ENCODE measurements around the gene MICU1.
"Not testable (repeated sequence)": the region's sequence is repeated elsewhere in the genome, so short reads cannot be mapped to it uniquely, and the experiment has no call there.

MICU1 gene, protein sequence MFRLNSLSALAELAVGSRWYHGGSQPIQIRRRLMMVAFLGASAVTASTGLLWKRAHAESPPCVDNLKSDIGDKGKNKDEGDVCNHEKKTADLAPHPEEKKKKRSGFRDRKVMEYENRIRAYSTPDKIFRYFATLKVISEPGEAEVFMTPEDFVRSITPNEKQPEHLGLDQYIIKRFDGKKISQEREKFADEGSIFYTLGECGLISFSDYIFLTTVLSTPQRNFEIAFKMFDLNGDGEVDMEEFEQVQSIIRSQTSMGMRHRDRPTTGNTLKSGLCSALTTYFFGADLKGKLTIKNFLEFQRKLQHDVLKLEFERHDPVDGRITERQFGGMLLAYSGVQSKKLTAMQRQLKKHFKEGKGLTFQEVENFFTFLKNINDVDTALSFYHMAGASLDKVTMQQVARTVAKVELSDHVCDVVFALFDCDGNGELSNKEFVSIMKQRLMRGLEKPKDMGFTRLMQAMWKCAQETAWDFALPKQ

GRCh38 chr10:72625608-72626443 is at the start of gene MICU1:
Gene MICU1, minus strand, starts transcription at chr10:72626079. Its CDS starts 59,286 bp downstream, at chr10:72566793.
- no peaks in the 10 kb centered on the region for H3K27me3 Mint-ChIP-seq (ENCODE audit: low read depth)
- H3K4me1 Mint-ChIP-seq (ENCODE audit: low read depth), result peaks cover 15% of the 10 kb centered on the region
- H3K9me3 Mint-ChIP-seq, result no peaks in the 10 kb centered on the region
- H3K36me3 Mint-ChIP-seq (ENCODE audit: low read depth), result peaks cover 2% of the 10 kb centered on the region
- peak within 1 kb of the TSS; percentile 100 for H3K4me3 Mint-ChIP-seq
- peak within 1 kb of the TSS; percentile 99 for H3K27ac Mint-ChIP-seq

DNA sequence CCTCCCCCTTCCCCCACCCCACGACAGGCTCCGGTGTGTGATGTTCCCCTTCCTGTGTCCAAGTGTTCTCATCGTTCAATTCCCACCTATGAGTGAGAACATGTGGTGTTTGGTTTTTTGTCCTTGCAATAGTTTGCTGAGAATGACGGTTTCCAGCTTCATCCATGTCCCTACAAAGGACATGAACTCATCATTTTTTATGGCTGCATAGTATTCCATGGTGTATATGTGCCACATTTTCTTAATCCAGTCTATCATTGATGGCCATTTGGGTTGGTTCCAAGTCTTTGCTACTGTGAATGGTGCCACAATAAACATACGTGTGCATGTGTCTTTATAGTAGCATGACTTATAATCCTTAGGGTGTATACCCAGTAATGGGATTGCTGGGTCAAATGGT is 48.3 kb upstream of the MICU1 start:
- not testable (repeated sequence) for H3K4me3 Mint-ChIP-seq; H3K9me3 Mint-ChIP-seq; H3K36me3 Mint-ChIP-seq (ENCODE audit: low read depth); H3K27ac Mint-ChIP-seq; H3K4me1 Mint-ChIP-seq (ENCODE audit: low read depth)
- H3K27me3 Mint-ChIP-seq (ENCODE audit: low read depth), result peaks cover 18% of the 10 kb centered on the region

GRCh38 chr10:72673280-72673679 is 47.4 kb upstream of the MICU1 start:
- Mint-ChIP-seq H3K27ac (no peak overlapping the region), H3K4me3 (no peak overlapping the region), H3K9me3 (no peaks in the 10 kb centered on the region)

DNA sequence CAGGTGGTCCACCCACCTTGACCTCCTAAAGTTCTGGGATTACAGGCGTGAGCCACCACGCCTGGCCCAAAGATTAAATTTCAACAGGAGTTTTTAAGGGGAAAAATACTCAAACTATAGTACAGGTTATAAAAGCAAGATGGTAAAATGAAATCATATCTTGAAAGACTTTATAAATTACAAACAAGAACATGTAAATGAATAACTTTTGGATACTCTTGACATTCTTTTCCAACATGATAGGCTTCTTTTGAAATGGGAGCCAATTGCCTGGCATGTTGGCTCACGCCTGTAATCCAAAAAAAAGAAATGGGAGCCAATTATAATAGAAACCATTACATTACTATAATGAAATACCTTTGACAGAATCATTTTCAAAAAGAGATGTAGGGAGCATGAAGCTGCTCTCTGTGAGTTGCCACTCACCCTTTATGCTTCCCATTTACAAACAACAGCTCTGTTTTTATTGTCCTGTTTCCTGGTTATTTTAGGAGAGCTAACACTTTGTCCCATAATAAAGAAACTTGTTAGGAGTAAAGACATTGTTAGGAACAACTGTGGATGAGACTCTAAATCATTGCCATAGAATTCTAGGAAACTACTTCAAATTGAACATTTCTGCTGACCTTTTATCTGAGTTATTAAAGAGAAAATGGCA is 41.5 kb upstream of the MICU1 start:
- Mint-ChIP-seq H3K4me1 (ENCODE audit: low read depth) (no peaks in the 10 kb centered on the region), H3K9me3 (no peaks in the 10 kb centered on the region), H3K27me3 (ENCODE audit: low read depth) (peaks cover 18% of the 10 kb centered on the region), H3K36me3 (ENCODE audit: low read depth) (no peaks in the 10 kb centered on the region), H3K27ac (no peak overlapping the region), H3K4me3 (no peak overlapping the region)

More at GRCh38 chr10:72673280-72673679, 47.4 kb upstream of the MICU1 start:
- H3K4me1 Mint-ChIP-seq (ENCODE audit: low read depth), result peaks cover 8% of the 10 kb centered on the region
- H3K27me3 Mint-ChIP-seq (ENCODE audit: low read depth), result peaks cover 20% of the 10 kb centered on the region
- peaks cover 2% of the 10 kb centered on the region for H3K36me3 Mint-ChIP-seq (ENCODE audit: low read depth)

DNA sequence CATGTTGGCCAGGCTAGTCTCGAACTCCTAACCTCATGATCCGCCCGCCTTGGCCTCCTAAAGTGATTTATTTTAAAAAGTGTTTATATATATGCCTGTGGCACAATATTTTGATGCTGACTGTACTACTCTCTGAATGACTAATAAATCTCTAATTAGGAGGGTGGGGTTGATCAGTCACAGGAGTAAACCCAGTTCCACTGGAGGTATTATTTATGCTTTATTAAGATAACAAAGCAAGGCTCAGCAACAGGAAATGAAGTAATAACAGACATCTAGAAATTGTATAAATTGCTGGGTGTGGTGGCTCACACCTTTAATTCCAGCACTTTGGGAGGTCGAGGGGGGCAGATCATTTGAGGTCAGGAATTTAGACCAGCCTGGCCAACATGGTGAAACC is 40.0 kb upstream of the MICU1 start:
- Mint-ChIP-seq H3K4me1 (ENCODE audit: low read depth) (no peaks in the 10 kb centered on the region), H3K9me3 (no peaks in the 10 kb centered on the region), H3K4me3 (no peak overlapping the region), H3K27ac (no peak overlapping the region), H3K36me3 (ENCODE audit: low read depth) (no peaks in the 10 kb centered on the region), H3K27me3 (ENCODE audit: low read depth) (peaks cover 8% of the 10 kb centered on the region)

- no peaks in the 10 kb centered on the region for H3K4me1 Mint-ChIP-seq (ENCODE audit: low read depth)
- no peak overlapping the region for H3K27ac Mint-ChIP-seq
- no peak overlapping the region for H3K4me3 Mint-ChIP-seq
- peaks cover 11% of the 10 kb centered on the region for H3K27me3 Mint-ChIP-seq (ENCODE audit: low read depth)
- no peaks in the 10 kb centered on the region for H3K9me3 Mint-ChIP-seq
- H3K36me3 Mint-ChIP-seq (ENCODE audit: low read depth), result no peaks in the 10 kb centered on the region
These were observed 38.1 kb upstream of the MICU1 start for GRCh38 chr10:72663971-72664370.

DNA sequence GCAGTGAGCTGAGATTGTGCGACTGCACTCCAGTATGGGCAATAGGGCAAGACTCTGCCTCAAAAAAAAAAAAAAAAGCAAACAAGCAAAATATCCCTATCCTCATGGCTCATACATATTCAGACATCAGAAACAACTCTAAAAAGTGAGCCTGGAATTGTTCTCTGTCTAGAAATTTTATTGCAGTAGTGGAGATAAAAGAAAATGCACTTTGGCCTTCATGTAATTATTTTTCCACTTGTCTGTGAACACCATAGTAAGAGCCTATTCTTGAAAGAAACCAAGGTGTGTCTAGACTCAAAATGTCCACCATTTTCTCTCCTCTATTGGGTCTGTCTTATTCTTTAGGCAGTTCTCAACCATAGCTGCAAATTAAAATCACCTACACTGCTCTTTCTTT is 35.6 kb upstream of the MICU1 start:
- H3K4me3 Mint-ChIP-seq, result no peak overlapping the region
- no peaks in the 10 kb centered on the region for H3K4me1 Mint-ChIP-seq (ENCODE audit: low read depth)
- no peaks in the 10 kb centered on the region for H3K36me3 Mint-ChIP-seq (ENCODE audit: low read depth)
- no peaks in the 10 kb centered on the region for H3K9me3 Mint-ChIP-seq
- no peak overlapping the region for H3K27ac Mint-ChIP-seq
- H3K27me3 Mint-ChIP-seq (ENCODE audit: low read depth), result peaks cover 3% of the 10 kb centered on the region

DNA sequence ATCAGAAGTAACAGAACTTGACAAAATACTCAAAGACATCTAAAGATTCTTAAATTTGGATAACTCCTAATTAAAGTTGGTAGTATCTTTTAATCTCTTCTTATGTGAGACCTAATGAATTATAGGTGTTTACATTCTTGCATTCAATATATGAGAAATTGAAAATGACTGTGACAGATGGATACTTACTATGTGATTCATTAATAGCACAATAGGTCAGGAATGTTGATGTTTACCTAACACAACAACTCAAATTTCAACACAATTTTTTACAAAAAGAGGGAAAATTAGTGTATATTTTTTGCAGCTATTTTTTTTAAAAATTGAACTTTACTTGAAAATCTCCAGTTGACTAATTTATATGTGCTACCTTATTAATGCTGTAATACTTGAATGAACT is 34.3 kb upstream of the MICU1 start:
- Mint-ChIP-seq H3K9me3 (no peaks in the 10 kb centered on the region), H3K4me1 (ENCODE audit: low read depth) (no peaks in the 10 kb centered on the region), H3K27me3 (ENCODE audit: low read depth) (peaks cover 3% of the 10 kb centered on the region), H3K27ac (no peak overlapping the region), H3K4me3 (no peak overlapping the region), H3K36me3 (ENCODE audit: low read depth) (no peaks in the 10 kb centered on the region)

- no peaks in the 10 kb centered on the region for H3K36me3 Mint-ChIP-seq (ENCODE audit: low read depth)
- H3K27ac Mint-ChIP-seq, result no peak overlapping the region
- H3K27me3 Mint-ChIP-seq (ENCODE audit: low read depth), result peaks cover 3% of the 10 kb centered on the region
- no peaks in the 10 kb centered on the region for H3K9me3 Mint-ChIP-seq
- H3K4me3 Mint-ChIP-seq, result no peak overlapping the region
- H3K4me1 Mint-ChIP-seq (ENCODE audit: low read depth), result no peaks in the 10 kb centered on the region
These were observed 33.8 kb upstream of the MICU1 start for GRCh38 chr10:72659694-72660093.

GRCh38 chr10:72658696-72659400 is 33.0 kb upstream of the MICU1 start:
- no peak overlapping the region for H3K4me3 Mint-ChIP-seq
- no peak overlapping the region for H3K27ac Mint-ChIP-seq
- peaks cover 3% of the 10 kb centered on the region for H3K27me3 Mint-ChIP-seq (ENCODE audit: low read depth)
- H3K36me3 Mint-ChIP-seq (ENCODE audit: low read depth), result no peaks in the 10 kb centered on the region
- H3K4me1 Mint-ChIP-seq (ENCODE audit: low read depth), result no peaks in the 10 kb centered on the region
- H3K9me3 Mint-ChIP-seq, result no peaks in the 10 kb centered on the region

DNA sequence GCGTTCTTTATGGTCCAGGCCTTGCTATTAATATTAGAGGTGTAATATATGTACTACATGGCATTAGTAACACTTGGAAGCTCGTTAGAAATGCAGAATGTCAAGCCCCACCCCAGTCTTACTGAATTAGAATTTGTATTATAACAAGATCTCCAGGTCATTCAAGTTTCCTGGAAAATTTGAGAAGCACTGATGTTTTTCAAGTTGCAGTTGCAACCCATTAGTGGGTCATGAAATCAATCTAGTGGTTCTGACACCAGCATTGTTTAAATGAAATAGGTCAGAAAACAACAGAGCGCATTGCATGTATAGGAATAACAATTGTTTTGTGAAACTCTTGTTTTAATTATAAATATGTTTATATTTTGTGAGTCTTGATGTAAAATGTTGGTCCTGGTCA is 28.8 kb upstream of the MICU1 start:
- Mint-ChIP-seq H3K27me3 (ENCODE audit: low read depth) (peaks cover 5% of the 10 kb centered on the region), H3K4me3 (no peak overlapping the region), H3K36me3 (ENCODE audit: low read depth) (no peaks in the 10 kb centered on the region), H3K4me1 (ENCODE audit: low read depth) (no peaks in the 10 kb centered on the region), H3K27ac (no peak overlapping the region), H3K9me3 (no peaks in the 10 kb centered on the region)

DNA sequence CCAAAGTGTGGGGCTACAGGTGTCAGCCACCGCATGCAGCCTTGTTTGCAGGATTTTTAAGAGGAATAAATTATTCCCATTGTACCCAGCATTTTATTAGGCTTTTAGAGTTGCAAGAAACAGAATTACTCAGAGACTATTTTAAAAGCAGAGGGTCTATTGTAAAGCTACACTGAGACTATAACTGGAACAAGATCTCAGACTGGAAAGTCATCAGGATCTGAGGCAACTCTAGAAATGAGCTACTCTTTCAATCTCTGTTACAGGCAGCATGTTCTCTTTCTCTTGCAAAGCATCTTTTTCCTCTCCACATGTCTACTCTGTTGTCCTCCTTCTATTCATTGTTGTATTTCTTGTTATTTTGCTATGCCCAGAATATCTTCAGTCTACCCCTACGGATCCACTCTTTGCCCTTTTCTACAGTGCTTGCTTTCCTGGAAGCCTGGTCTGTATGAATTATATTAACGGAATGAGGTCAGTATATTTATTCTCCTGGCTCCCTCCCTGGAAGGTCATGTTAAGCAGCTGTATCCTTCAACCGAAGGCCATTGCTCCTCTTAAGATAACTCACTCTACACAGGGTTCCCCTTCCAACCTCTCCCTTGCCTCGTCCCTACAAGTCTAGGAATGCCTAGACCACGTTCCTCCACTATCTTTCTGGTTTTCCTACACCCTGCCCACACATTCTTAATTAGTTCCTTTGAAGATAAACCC is 27.7 kb upstream of the MICU1 start:
- Mint-ChIP-seq H3K27ac (no peak overlapping the region), H3K9me3 (no peaks in the 10 kb centered on the region), H3K4me1 (ENCODE audit: low read depth) (no peaks in the 10 kb centered on the region), H3K27me3 (ENCODE audit: low read depth) (peaks cover 5% of the 10 kb centered on the region), H3K36me3 (ENCODE audit: low read depth) (no peaks in the 10 kb centered on the region), H3K4me3 (no peak overlapping the region)

GRCh38 chr10:72649291-72649690 is 23.4 kb upstream of the MICU1 start:
- Mint-ChIP-seq H3K9me3 (no peaks in the 10 kb centered on the region), H3K4me3 (no peak overlapping the region), H3K27ac (no peak overlapping the region), H3K36me3 (ENCODE audit: low read depth) (no peaks in the 10 kb centered on the region), H3K27me3 (ENCODE audit: low read depth) (peaks cover 17% of the 10 kb centered on the region), H3K4me1 (ENCODE audit: low read depth) (no peaks in the 10 kb centered on the region)
